BJ (cell line): ENCODE data around the gene SPAG16. TPM values are rescaled to one million over a fixed set of nuclear protein-coding genes. Genes with fewer than 3 reads are reported as not detected.

Experiments used
- CTCF ChIA-PET: fragments of 350-600 bp; formaldehyde crosslinking; extraction: SDS; loops from one replicate; lab custom pipeline; 2021; ENCODE audit warnings: antibody characterized with exemption, inconsistent platforms; lab: Yijun Ruan, JAX
- POLR2A ChIA-PET: fragments of 300-600 bp; sonication (Branson Sonifier 250); formaldehyde crosslinking; extraction: SDS; loops from one replicate; lab custom pipeline; 2021; ENCODE audit warnings: antibody characterized with exemption; lab: Charles Lee
- DNase-seq: peaks from one replicate; pipeline ENCODE4 v3.0.0-alpha.2; 2011; ENCODE audit warnings: low read depth
- H3K27me3 ChIP-seq: 2 replicates; pipeline ENCODE4 v1.6.0; 2011; ENCODE audit warnings: low read length; ENCODE audit not compliant: control insufficient read depth, insufficient read depth
- H3K36me3 ChIP-seq: 2 replicates; pipeline ENCODE4 v1.5.1; 2011; ENCODE audit warnings: low read length; ENCODE audit not compliant: control insufficient read depth, insufficient read depth
- H3K4me3 ChIP-seq: 2 replicates; pipeline ENCODE4 v1.5.1; 2011; ENCODE audit warnings: low read depth, mild to moderate bottlenecking, control low read depth, low read length
- CTCF ChIP-seq: IDR thresholded peaks from 2 replicates; pipeline ENCODE4 v1.5.1; 2011; ENCODE audit warnings: low read depth, mild to moderate bottlenecking, control low read depth, inconsistent platforms, low read length, moderate library complexity; ENCODE audit not compliant: insufficient read depth
- polyA plus RNA-seq: library from polyadenylated mRNA; depleted of rRNA; stranded (reverse); fragments of >200 nt; gene quantifications from 2 replicates; pipeline ENCODE4 v1.2.3, GENCODE V29; 2011

Gene SPAG16
- polyA plus RNA-seq, 1 experiment: 11.0 TPM

GRCh38 chr2:214203214-214203613 lies 919.0 kb downstream of the SPAG16 start:
- DNase-seq: no peak
- POLR2A ChIA-PET: no interaction called here
- no peaks in the 10 kb centered on the region for H3K36me3 ChIP-seq
- TF ChIP-seq CTCF: no peak
- no peak overlapping the region for H3K4me3 ChIP-seq
- CTCF ChIA-PET: interaction anchor here (1.5 kb wide), 1 partner anchor 9 kb away, joined by 5 read pairs; no protein-coding TSS in a partner anchor
- no peaks in the 10 kb centered on the region for H3K27me3 ChIP-seq

GRCh38 chr2:214203744-214204289 lies 919.6 kb downstream of the SPAG16 start:
- no peaks in the 10 kb centered on the region for H3K36me3 ChIP-seq
- POLR2A ChIA-PET: no interaction called here
- no peaks in the 10 kb centered on the region for H3K27me3 ChIP-seq
- no peak for TF ChIP-seq CTCF
- no peak for DNase-seq
- CTCF ChIA-PET: interaction anchor here (1.5 kb wide), 1 partner anchor 8 kb away, joined by 5 read pairs; no protein-coding TSS in a partner anchor
- no peak overlapping the region for H3K4me3 ChIP-seq

- ChIA-PET CTCF (no interaction called here), POLR2A (no interaction called here)
- H3K36me3 ChIP-seq: no peaks in the 10 kb centered on the region
- H3K27me3 ChIP-seq: no peaks in the 10 kb centered on the region
- no peak for TF ChIP-seq CTCF
- DNase-seq: no peak
- H3K4me3 ChIP-seq: no peak overlapping the region
Measured at GRCh38 chr2:214215107-214215506, 930.8 kb downstream of the SPAG16 start.

GRCh38 chr2:214217136-214217535 lies 932.9 kb downstream of the SPAG16 start:
- CTCF ChIA-PET: no interaction called here
- Histone ChIP-seq H3K36me3 (no peaks in the 10 kb centered on the region), H3K27me3 (no peaks in the 10 kb centered on the region), H3K4me3 (no peak overlapping the region)
- POLR2A ChIA-PET: no interaction called here
- no peak for DNase-seq
- no peak for TF ChIP-seq CTCF

- H3K36me3 ChIP-seq: no peaks in the 10 kb centered on the region
- DNase-seq: no peak
- H3K27me3 ChIP-seq: no peaks in the 10 kb centered on the region
- ChIA-PET POLR2A (no interaction called here), CTCF (no interaction called here)
- TF ChIP-seq CTCF: no peak
- no peak overlapping the region for H3K4me3 ChIP-seq
Measured at GRCh38 chr2:214217599-214217998, 933.3 kb downstream of the SPAG16 start.
